GM23338 (cell line): ENCODE data around the gene BICRA.

ENCODE experiments used
- CREB1 ChIP-seq: fragments of 250-450 bp; sonication (Bioruptor Pico); IDR thresholded peaks from 2 replicates; pipeline ENCODE4 v1.5.0; 2020; ENCODE audit warnings: low read depth, mild to moderate bottlenecking, moderate library complexity
- CTCF ChIP-seq, 2 experiments: fragments of 200-600 bp in 1 of 2; sonication (generic) in 1 of 2; conservative IDR thresholded peaks; 2 replicates each; pipeline versions ENCODE4 v1.5.1 to v1.6.1; 2016 to 2017; ENCODE audit warnings: antibody characterized with exemption in 2 of 2, low read depth in 2 of 2, mild to moderate bottlenecking in 2 of 2, moderate library complexity in 1 of 2
- ETS1 ChIP-seq: IDR thresholded peaks from 2 replicates; pipeline ENCODE4 v1.6.1; 2016; ENCODE audit warnings: antibody characterized with exemption
- EZH2 ChIP-seq: fragments of 200-600 bp; sonication (generic); IDR thresholded peaks from one replicate; pipeline ENCODE4 v1.8.0; 2017; ENCODE audit warnings: antibody characterized with exemption, mild to moderate bottlenecking, low read depth; ENCODE audit not compliant: unreplicated experiment
- EZH2phosphoT487 ChIP-seq: fragments of 200-600 bp; sonication (generic); IDR thresholded peaks from one replicate; pipeline ENCODE4 v1.8.1; 2018; ENCODE audit warnings: antibody characterized with exemption; ENCODE audit not compliant: unreplicated experiment
- JUNB ChIP-seq: IDR thresholded peaks from one replicate; pipeline ENCODE4 v1.6.1; 2016; ENCODE audit warnings: antibody characterized with exemption; ENCODE audit not compliant: unreplicated experiment
- POLR2AphosphoS5 ChIP-seq: IDR thresholded peaks from 2 replicates; pipeline ENCODE4 v1.6.1; 2016; ENCODE audit warnings: antibody characterized with exemption, low read depth
- REST ChIP-seq: IDR thresholded peaks from one replicate; pipeline ENCODE4 v1.6.1; 2018; ENCODE audit warnings: antibody characterized with exemption; ENCODE audit not compliant: unreplicated experiment
- ZNF114 ChIP-seq: fragments of 250-450 bp; sonication (Bioruptor Pico); IDR thresholded peaks from 2 replicates; pipeline ENCODE4 v1.5.0; 2020; ENCODE audit warnings: mild to moderate bottlenecking, moderate library complexity
- ZNF331 ChIP-seq: fragments of 250-450 bp; sonication (Bioruptor Pico); IDR thresholded peaks from 2 replicates; pipeline ENCODE4 v1.5.0; 2020; ENCODE audit warnings: low read depth, mild to moderate bottlenecking, moderate library complexity

GRCh38 chr19:47623151-47623920 lies 14.4 kb downstream of the BICRA start:
- no peak for TF ChIP-seq EZH2phosphoT487
- no peak for TF ChIP-seq CTCF (conservative IDR thresholded peaks at IDR 0.05; ENCODE audit: low read depth in 2 of 2)
- TF ChIP-seq POLR2AphosphoS5 = no peak
- TF ChIP-seq EZH2 = no peak
- TF ChIP-seq ETS1 = no peak
- TF ChIP-seq JUNB = no peak
- no peak for TF ChIP-seq REST
- TF ChIP-seq CREB1 (CRISPR knock-in tag) = no peak
- no peak for TF ChIP-seq ZNF331
- TF ChIP-seq ZNF114 = no peak
